Activated gamma-delta T cell (primary cell): ENCODE results near the gene IL36A.

Experiments used
- DNase-seq: peaks from one replicate; lab custom pipeline; 2025; lab: John Stamatoyannopoulos, UW
- total RNA-seq, 2 donors: gene quantifications; one replicate each; lab custom pipeline; 2026; lab: John Stamatoyannopoulos, UW

IL36A gene, protein sequence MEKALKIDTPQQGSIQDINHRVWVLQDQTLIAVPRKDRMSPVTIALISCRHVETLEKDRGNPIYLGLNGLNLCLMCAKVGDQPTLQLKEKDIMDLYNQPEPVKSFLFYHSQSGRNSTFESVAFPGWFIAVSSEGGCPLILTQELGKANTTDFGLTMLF
- total RNA-seq: 0.04 to 0.61 reads per million in 2 donors

DNA sequence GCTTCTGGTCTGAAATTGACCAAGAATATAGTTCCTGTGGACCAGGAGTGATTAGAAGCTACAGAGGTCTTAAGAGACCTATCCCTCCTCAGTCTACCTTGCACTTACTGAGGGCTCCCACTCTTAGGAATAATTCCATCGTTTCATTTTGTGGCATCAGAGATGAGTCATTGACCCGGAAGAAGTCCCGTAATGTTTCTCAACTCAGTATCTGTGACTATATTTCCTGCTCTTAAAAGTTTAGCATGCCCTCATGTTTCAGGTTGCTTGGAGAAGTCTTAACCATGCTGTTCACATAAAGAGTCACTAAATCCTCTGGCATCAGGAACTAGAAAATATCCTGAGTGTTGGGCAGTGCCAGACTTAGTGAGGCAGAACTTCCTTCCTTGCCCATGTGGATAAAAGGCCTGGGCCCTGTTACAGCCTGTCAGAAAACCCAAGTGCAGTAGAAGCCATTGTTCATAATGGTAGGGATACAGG, at the start of gene IL36A:
TSS of gene IL36A (plus strand) at position 430 of the 480 bp plus-strand sequence. CDS start 413 bp downstream, outside the sequence.
- DNase-seq: no peak

- no peak for DNase-seq
Measured at GRCh38 chr2:112957511-112957910, 47.7 kb upstream of the IL36A start.

DNA sequence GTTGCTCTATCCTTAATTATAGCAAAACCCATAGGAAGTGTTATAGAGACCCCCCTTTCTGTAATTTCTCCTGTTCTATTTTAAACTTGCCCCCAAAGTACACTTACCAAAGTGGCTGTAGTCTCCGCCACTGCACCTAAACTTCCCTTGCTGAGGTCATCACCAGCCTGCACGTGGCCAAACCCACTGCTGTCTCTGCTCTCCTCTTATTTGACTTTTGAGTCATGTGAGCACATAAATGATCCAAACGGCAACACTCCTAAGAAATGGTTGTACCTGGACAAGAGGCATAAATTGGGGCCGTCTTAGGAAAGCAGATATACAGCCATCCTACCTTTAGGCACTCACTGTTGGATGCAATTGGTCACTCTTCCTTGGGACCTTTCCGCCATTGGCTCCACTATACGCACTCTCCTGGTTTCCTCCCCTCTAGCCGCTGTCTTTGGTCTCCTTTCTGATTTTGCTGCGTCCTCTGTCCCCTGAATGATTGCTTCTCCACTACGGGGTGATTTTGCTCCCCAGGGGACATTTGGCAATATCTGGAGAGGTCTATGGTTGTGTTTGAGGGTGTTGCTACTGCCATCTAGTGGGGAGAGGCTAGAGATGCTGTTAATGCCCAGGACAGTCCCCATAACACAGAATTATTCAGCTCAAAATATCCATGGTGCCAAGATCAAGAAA, 46.7 kb upstream of the IL36A start:
- no peak for DNase-seq

- DNase-seq: no peak
Measured at GRCh38 chr2:112959109-112959812, 46.0 kb upstream of the IL36A start.

DNA sequence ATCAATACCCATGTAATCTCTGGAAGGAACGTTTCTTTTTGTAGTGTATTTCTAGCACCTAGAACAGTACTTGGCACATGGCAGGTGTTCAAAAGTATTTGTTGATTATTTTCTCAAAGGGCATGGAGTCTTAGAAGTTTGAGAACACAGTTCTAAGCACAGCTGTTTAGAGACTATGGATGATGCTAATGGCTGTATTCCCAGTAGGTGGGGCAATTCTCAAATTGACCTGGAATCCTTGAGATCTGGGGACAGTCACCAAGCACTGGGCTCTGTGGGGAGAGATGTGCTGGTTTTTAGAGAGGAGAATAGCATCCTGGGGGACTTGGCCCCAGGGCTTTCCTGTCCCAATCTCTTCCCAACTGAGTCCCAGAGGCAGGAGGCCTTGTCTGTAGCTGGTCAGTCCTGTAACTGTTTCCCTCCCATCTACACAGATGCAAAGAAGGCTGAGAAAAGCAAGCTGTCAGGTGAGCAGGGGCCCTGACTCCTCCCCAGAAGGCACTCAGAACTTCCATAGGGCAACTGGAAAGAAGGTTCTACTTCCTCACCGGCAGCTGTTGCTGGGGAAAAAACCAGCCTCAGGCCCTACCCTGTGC, 44.9 kb upstream of the IL36A start:
- no peak for DNase-seq

DNA sequence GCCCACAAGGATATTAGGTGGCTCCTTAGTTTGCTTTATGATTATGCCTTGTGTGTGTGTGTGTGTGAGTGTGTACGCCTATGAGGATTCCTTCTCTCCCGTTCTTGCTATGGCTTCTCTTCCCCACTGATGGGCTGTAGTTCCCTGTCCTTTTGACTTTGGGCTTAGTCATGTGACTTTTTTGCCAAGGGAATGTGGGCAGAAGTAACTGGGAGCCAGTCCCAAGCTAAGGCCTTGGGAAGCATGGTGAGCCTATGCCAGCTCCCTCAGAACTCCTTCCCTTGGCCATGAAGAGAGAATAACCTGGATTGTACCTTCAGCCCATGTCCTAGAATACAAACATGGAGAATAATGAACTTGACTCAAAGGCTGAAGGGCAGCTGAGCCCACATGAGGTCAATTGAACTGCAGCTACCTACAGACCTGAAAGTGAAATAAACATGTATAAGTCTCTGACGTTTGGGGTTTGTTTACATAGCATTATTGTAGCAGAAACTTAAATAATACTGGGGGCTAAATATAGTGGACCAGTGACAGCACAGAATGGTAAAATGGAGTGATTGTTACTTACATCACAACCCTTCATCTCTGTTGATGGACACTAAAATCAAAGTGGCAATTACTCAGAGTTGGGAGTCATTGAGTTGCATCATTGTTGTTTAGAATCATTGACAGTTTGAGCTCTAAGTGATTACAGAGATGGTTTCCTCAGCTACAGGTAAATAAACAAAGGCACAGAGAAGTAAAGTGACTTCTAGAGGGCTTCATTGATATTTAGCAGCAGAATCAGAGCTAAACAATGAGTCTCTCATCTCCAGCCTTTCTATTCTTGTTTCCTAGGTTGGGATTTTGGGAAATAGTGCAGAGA, 42.7 kb upstream of the IL36A start:
- no peak for DNase-seq

DNA sequence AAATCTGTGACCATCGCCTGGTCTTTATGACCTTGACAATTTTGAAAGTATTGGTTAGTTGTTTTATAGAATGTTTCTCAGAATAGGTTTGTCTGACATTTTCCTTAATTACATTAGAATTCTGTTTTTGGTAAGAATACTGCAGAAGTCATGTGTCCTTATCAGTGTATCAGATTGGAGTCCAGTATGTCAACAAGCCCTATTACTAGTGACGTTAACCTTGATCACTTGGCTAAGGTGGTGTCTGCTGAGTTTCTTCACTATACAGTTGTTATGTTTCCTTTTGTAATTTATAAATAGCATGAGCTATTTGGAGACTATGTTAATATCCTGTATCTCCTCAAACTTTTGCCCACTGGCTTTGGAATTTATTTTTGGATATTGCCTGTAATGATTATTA, 38.2 kb upstream of the IL36A start:
- DNase-seq: no peak

DNA sequence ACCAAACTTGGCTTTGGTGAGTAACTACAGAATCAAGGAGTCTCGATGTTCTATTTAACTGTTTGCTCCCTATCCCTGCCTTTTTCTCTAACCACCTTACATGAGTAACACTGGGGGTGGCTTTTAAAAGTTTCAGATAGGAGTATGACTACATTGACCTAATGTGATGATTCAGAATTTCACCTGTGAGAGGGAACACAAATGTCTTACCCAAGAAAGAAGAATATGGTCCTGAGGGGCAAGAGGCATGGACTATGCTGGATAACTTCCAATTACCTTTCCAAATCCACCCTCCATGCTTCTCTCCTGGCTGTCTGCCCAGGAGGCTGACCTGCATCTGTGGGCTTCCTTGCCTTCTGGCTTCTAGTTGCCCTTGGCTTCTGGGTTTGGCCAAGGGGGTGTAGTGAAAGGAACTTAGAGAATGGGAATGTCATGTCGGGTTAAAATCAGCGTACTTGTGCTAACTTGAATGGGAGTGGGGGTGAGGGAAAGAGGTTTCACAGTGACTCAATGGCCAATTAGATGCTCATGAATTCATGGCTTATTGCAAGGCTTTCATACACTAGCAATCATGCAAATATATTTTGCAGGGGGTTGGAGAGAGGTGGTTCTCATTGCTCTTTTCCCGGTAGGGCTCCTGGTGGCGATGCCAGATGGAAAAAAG, 32.7 kb upstream of the IL36A start:
- no peak for DNase-seq

GRCh38 chr2:112973156-112973555, 32.1 kb upstream of the IL36A start:
- no peak for DNase-seq

DNA sequence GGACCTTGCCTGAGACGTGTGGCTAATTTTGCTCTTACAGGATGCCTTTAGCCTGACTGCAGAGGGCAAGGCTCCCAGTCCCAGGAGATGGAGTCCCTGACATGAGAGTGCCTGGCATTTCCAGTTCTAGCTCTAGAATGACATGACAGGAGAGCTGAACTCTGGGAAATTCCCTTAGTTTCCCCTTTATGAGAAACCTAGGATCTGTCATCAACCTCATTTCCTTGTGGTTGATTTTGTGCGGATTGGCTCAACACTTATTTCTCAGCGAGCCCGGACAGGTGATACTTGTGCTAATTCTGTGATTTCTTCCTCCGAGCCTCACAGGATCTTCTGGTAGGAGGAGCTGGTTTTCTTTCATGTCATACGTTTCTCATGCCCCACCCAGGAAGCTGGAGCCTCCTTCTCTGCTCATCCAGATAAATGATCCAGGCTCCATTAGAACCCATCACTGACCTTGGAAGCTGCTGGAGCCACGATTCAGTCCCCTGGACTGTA, 27.7 kb upstream of the IL36A start, which contains the start of gene IL36G:
TSS of gene IL36G (plus strand) at position 448 of the 498 bp plus-strand sequence. CDS start 633 bp downstream, outside the sequence.
- DNase-seq: no peak

- DNase-seq: no peak
Measured at GRCh38 chr2:112979731-112980130, 25.5 kb upstream of the IL36A start.

- no peak for DNase-seq
Measured at GRCh38 chr2:112980537-112980936, 24.7 kb upstream of the IL36A start.

DNA sequence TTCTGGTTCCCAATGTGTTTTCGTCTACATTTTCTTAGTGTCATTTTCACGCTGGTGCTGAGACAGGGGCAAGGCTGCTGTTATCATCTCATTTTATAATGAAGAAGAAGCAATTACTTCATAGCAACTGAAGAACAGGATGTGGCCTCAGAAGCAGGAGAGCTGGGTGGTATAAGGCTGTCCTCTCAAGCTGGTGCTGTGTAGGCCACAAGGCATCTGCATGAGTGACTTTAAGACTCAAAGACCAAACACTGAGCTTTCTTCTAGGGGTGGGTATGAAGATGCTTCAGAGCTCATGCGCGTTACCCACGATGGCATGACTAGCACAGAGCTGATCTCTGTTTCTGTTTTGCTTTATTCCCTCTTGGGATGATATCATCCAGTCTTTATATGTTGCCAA, 20.2 kb upstream of the IL36A start:
- DNase-seq: no peak

DNA sequence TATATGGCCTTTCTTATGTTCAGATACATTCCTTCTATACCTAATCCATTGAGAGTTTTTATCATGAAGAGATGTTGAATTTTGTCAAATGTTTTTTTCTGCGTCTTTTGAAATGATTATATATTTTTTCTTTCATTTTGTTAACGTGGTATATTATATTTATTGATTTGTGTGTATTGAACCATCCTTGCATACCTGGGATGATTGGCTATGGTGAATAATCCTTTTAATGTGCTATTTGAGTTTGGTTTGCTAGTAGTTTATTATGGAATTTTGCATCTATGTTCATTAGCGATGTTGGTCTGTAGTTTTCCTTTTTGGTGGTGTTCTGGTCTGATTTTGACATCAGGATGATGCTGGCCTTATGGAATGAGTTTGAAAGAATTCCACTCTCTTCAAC, 15.6 kb upstream of the IL36A start:
- DNase-seq: no peak

DNA sequence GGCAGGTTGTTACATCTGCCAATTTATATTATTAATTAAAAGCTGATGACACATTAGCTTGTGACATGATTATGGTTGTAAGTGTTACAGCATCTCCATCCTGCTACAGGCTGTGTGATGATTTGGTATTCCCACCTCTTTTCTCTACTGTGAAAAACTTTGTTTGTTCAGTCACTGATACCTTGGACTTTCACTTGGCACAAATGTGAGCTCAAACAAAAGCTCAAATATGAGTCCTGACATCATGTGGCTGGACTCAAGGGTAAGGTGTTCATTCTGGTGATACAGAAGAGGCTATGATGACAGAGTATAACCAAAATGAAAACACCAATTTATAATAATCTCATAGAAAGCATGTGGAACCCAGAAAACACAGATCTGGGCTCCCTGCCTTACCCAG, 11.4 kb upstream of the IL36A start:
- no peak for DNase-seq

GRCh38 chr2:112994648-112995047, 10.6 kb upstream of the IL36A start:
- DNase-seq: no peak

- no peak for DNase-seq
Measured at GRCh38 chr2:112995346-112995920, 9.8 kb upstream of the IL36A start.

- no peak for DNase-seq
Measured at GRCh38 chr2:112996635-112997034, 8.6 kb upstream of the IL36A start.

GRCh38 chr2:112997151-112997550, 8.1 kb upstream of the IL36A start:
- DNase-seq: no peak

GRCh38 chr2:113000436-113000835, 4.8 kb upstream of the IL36A start:
- no peak for DNase-seq
